ENCODE measurements around the gene LRP2. TPM values are rescaled to one million over a fixed set of nuclear protein-coding genes. Genes with fewer than 3 reads are reported as not detected.

Gene LRP2
- polyA plus RNA-seq, 1 of the 3 experiments (the other 2 are of a cell fraction) = not detected

GRCh38 chr2:169095621-169096105 lies 266.7 kb downstream of the LRP2 start (continued):
- TF ChIP-seq FOSL2 (IDR thresholded peaks at IDR 0.05; ENCODE audit: borderline replicate concordance, low read depth) (peak; percentile 61; the same call in 1 of the 2 replicates), FOXM1 (IDR thresholded peaks at IDR 0.05; ENCODE audit: low read depth) (no peak), RAD21 (IDR thresholded peaks at IDR 0.05; ENCODE audit: low read length) (no peak), RCOR1 (IDR thresholded peaks at IDR 0.05; ENCODE audit: low read length) (no peak), EZH2phosphoT487 (IDR thresholded peaks at IDR 0.05; ENCODE audit: borderline replicate concordance, low read depth) (no peak), MEF2A (IDR thresholded peaks at IDR 0.05; ENCODE audit: borderline replicate concordance, low read depth) (no peak), TCF12 (IDR thresholded peaks at IDR 0.05) (peak; percentile 79), CHD2 (IDR thresholded peaks at IDR 0.05; ENCODE audit: low read length, partially characterized antibody) (no peak), ZBTB33 (IDR thresholded peaks at IDR 0.05; ENCODE audit: borderline replicate concordance, low read depth) (no peak), POLR2AphosphoS5 (IDR thresholded peaks at IDR 0.05; ENCODE audit: low read depth, low read length) (no peak), MAX (IDR thresholded peaks at IDR 0.05; ENCODE audit: low read depth) (no peak), USF1 (IDR thresholded peaks at IDR 0.05; ENCODE audit: borderline replicate concordance, low read depth) (no peak), JUND (IDR thresholded peaks at IDR 0.05) (peak; percentile 33; the same call in 1 of the 2 replicates)
- TF ChIP-seq, protein P1, sequence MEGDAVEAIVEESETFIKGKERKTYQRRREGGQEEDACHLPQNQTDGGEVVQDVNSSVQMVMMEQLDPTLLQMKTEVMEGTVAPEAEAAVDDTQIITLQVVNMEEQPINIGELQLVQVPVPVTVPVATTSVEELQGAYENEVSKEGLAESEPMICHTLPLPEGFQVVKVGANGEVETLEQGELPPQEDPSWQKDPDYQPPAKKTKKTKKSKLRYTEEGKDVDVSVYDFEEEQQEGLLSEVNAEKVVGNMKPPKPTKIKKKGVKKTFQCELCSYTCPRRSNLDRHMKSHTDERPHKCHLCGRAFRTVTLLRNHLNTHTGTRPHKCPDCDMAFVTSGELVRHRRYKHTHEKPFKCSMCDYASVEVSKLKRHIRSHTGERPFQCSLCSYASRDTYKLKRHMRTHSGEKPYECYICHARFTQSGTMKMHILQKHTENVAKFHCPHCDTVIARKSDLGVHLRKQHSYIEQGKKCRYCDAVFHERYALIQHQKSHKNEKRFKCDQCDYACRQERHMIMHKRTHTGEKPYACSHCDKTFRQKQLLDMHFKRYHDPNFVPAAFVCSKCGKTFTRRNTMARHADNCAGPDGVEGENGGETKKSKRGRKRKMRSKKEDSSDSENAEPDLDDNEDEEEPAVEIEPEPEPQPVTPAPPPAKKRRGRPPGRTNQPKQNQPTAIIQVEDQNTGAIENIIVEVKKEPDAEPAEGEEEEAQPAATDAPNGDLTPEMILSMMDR (IDR thresholded peaks at IDR 0.05) = no peak
- TF ChIP-seq, protein P2, sequence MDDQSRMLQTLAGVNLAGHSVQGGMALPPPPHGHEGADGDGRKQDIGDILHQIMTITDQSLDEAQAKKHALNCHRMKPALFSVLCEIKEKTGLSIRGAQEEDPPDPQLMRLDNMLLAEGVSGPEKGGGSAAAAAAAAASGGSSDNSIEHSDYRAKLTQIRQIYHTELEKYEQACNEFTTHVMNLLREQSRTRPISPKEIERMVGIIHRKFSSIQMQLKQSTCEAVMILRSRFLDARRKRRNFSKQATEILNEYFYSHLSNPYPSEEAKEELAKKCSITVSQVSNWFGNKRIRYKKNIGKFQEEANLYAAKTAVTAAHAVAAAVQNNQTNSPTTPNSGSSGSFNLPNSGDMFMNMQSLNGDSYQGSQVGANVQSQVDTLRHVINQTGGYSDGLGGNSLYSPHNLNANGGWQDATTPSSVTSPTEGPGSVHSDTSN (IDR thresholded peaks at IDR 0.05) = peak; percentile 43; the same call in 1 of the 2 replicates

DNA sequence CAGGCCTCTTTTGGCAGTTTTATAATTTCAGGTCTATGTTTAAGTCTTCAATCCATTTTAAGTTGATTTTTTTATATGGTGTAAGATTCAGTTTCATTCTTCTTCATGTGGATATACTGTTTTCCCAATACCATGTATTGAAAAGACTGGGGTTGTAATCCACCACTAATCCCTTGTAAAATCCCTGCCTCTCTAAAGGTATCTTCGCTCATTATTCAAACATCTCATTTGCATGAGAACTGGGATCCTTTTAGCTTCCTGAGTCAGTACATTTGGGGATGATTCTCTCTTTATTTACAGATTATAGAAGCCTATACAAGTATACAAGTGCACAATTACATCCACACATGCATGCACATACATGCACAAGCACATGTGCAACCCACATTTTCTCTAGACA lies 267.7 kb downstream of the LRP2 start:
- no peak for DNase-seq
- POLR2A ChIA-PET = no interaction called here
- Histone ChIP-seq H3F3A (replicated peaks; ENCODE audit: insufficient read depth) (no peaks in the 10 kb centered on the region), H3K36me3 (replicated peaks in 1 of 2; ENCODE audit: control insufficient read depth in 1 of 2, insufficient read depth in 2 of 2, low read length in 1 of 2) (no peaks in the 10 kb centered on the region), H3K4me2 (no peak overlapping the region; the same call in 1 of the 2 replicates), H2AFZ (ENCODE audit: low read depth) (no peak overlapping the region), H3K4me1 (ENCODE audit: control insufficient read depth in 1 of 2, insufficient read depth in 2 of 2, low read depth in 1 of 2, low read length in 1 of 2) (no peaks in the 10 kb centered on the region), H4K20me1 (ENCODE audit: insufficient read depth) (no peaks in the 10 kb centered on the region), H3K27me3 (ENCODE audit: insufficient read depth) (no peaks in the 10 kb centered on the region), H3K27ac (ENCODE audit: low read depth in 2 of 2, low read length in 1 of 2) (no peak overlapping the region), H3K9ac (no peak overlapping the region), H3K9me3 (no peaks in the 10 kb centered on the region), H3K79me2 (ENCODE audit: insufficient read depth) (no peaks in the 10 kb centered on the region), H3K9me2 (no peaks in the 10 kb centered on the region), H3K4me3 (ENCODE audit: low read depth in 2 of 2, low read length in 1 of 2) (no peak overlapping the region)
- TF ChIP-seq, protein P1 (IDR thresholded peaks at IDR 0.05) = no peak
- TF ChIP-seq FOXJ3 (CRISPR knock-in tag; IDR thresholded peaks at IDR 0.05) = no peak
- CTCF ChIA-PET = interaction anchor here (1.5 to 2.5 kb wide), 3 partner anchors 15 to 127 kb away, joined by 3 to 18 read pairs (median 8); no protein-coding TSS in a partner anchor
- 52% methylated on average over 1 of the region's 1 CpG for WGBS (ENCODE audit: low lambda C conversion rate)
